ENCODE measurements around the gene AKR1B1.
A peak's percentile ranks its signal among the peaks of the same experiment; 100 is the strongest.

Gene AKR1B1

DNA sequence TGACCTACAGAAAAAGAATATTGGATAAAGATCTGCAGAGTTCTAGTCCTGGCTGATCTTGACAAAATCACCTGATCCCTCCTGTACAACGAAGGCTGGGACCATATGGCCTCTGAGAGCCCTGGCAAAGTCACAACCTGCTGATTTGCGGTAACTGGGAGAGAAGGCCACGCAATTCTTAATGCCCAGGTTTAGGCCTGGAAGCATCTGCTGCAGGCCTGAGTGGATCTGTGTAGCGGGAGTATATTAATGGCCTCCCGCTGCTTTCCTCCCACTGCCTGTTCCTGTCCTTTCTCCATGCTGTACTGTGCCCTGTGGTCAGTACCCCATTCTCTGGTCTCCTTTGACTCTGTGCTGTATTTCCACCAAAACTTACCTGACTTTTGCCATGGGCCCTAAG lies 24.2 kb downstream of the AKR1B1 start:
- H3K4me3 ChIP-seq (ENCODE audit: low read depth, low read length): no peak overlapping the region
- TF ChIP-seq, protein P1, sequence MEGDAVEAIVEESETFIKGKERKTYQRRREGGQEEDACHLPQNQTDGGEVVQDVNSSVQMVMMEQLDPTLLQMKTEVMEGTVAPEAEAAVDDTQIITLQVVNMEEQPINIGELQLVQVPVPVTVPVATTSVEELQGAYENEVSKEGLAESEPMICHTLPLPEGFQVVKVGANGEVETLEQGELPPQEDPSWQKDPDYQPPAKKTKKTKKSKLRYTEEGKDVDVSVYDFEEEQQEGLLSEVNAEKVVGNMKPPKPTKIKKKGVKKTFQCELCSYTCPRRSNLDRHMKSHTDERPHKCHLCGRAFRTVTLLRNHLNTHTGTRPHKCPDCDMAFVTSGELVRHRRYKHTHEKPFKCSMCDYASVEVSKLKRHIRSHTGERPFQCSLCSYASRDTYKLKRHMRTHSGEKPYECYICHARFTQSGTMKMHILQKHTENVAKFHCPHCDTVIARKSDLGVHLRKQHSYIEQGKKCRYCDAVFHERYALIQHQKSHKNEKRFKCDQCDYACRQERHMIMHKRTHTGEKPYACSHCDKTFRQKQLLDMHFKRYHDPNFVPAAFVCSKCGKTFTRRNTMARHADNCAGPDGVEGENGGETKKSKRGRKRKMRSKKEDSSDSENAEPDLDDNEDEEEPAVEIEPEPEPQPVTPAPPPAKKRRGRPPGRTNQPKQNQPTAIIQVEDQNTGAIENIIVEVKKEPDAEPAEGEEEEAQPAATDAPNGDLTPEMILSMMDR (conservative IDR thresholded peaks at IDR 0.05; ENCODE audit: low read depth, low read length): no peak
- no peak for DNase-seq (ENCODE audit: low read depth)

DNA sequence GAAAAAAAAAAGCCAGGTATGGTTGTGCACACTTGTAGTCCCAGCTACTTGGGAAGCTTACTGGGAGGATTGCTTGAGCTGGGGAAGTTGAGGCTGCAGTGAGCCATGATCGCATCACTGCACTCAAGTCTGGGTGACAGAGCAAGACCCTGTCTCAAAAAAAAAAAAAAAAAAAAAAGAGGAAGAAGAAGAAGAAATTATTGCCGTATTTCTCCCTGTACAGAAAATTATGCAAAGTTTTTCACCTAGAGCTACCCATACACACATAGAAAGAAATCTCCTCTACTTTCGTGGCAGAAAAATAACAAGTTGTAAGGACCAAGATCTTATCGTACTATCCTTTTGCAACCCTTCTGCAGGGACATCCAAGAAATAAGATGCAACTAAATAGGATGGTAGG lies 25.5 kb downstream of the AKR1B1 start:
- no peak for DNase-seq (ENCODE audit: low read depth)
- TF ChIP-seq, protein P1 (conservative IDR thresholded peaks at IDR 0.05; ENCODE audit: low read depth, low read length): no peak
- H3K4me3 ChIP-seq (ENCODE audit: low read depth, low read length): no peak overlapping the region

DNA sequence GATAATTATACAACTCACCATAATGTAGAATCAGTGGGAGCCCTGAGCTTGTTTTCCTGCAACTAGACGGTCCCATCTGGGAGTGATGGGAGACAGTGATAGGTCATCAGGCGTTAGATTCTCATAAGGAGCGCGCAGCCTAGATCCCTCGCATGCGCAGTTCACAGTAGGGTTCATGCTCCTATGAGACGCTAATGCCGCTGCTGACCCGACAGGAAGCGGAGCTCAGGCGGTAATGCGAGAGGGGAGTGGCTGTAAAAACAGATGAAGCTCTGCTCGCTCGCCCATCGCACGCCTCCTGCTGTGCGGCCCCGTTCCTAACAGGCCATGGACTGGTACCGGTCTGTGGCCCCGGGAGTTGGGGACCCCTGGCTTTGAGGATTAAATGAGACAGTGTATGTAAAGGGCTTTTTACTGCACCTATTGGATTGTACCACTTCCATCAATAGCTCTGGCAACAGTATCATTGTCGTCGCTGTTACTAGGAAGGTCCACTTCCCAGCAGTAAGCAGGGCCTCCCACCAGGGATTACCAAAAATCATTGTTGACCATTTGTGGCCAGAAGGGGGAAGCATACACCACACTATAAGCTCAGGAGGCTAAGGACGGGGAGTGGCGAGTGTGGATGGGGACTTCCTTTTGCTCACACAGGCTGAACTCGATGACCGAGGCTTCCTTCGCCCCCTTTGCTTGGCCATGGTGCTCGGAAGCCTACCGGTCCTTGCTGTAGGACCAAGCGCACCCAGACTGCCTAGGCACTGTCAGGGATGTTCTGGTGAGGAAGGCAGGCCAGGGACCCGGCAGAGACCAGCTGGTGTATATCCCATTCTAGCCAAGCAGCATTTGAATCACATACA lies 26.4 kb downstream of the AKR1B1 start:
- peak; percentile 95 for DNase-seq (ENCODE audit: low read depth)
- H3K4me3 ChIP-seq (ENCODE audit: low read depth, low read length): peak overlapping the region; percentile 48
- TF ChIP-seq, protein P1 (conservative IDR thresholded peaks at IDR 0.05; ENCODE audit: low read depth, low read length): peak; percentile 75

DNA sequence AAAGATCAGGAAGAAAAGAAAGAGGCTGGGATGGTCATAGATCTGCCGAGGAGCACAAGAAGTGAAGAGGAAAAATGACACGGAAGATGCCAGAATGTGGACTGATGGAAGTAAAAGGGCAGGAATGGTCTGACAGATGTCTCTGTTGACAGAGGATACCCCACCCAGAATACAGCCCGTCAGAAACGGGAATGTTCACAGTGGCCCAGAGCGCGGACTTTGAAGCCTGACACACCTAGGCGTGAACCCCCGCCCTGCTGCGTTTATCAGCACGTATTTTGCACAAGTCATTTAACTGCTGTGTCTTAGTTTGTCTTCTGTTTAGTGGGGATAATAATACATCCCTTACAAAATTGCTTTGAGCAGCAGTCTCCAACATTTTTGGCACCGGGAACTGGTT lies 27.1 kb downstream of the AKR1B1 start:
- H3K4me3 ChIP-seq (ENCODE audit: low read depth, low read length): no peak overlapping the region

DNA sequence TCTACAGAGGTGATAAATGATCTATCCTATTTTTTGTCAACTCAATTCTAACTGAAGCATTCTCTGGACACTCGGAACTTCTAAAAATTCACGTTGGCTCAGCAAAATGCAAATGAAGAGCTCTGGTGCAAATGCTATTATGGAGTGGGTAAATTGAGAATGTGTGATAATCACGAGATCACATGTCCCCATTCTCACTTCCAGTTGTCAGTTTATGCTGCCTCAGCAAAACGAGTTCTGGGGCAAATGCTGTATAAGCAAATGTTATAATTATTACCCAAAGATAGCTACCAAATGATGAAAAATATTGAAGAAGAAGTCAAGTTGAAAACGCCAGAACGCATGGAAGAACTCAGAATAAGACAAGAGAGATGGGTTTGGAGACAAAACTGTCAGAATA lies 29.4 kb downstream of the AKR1B1 start:
- TF ChIP-seq, protein P1 (conservative IDR thresholded peaks at IDR 0.05; ENCODE audit: low read depth, low read length): no peak
- no peak for DNase-seq (ENCODE audit: low read depth)
- no peak overlapping the region for H3K4me3 ChIP-seq (ENCODE audit: low read depth, low read length)

More for the DNA sequence above, 27.1 kb downstream of the AKR1B1 start:
- no peak for DNase-seq (ENCODE audit: low read depth)
- TF ChIP-seq, protein P1 (conservative IDR thresholded peaks at IDR 0.05; ENCODE audit: low read depth, low read length): no peak

DNA sequence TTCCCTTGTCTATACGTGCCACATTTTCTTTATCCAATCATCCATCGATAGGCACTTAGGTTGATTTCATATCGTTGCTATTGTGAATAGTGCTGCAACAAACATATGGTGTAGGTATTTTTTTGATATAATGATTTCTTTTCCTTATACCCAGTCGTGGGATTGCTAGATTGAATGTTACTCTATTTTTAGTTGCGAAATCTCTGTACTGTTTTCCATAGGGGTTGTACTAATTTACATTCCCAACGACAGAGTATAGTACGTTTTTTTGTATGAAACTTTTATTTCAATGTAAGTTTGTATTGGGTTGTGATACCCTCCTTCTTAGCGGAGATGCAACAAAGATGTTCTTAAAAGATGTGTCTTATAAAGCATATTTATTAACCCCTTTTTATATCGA lies 30.0 kb downstream of the AKR1B1 start:
- TF ChIP-seq, protein P1 (conservative IDR thresholded peaks at IDR 0.05; ENCODE audit: low read depth, low read length): no peak
- no peak for DNase-seq (ENCODE audit: low read depth)
- H3K4me3 ChIP-seq (ENCODE audit: low read depth, low read length): no peak overlapping the region

DNA sequence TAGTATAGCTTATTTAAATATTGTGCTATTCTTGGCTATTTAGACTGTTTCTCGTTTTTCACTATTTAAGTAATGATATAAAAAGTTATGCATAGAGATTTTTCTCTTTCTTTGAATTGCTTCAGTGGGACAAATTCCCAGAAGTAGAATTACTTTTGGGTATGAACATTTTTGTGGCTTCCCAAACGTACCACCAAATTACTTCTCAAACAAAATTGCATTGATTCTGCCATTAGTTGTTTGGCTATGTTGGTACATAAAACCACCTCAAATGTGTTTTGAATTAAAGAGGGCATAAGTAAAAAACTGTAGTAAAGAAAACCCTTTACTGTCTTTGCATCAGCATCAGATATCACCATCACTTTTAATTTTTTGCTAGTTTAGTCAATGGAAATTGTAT lies 31.0 kb downstream of the AKR1B1 start:
- H3K4me3 ChIP-seq (ENCODE audit: low read depth, low read length): no peak overlapping the region
- TF ChIP-seq, protein P1 (conservative IDR thresholded peaks at IDR 0.05; ENCODE audit: low read depth, low read length): no peak
- no peak for DNase-seq (ENCODE audit: low read depth)

Data from choroid plexus epithelial cell (primary cell).